Measurements from ENCODE around the gene CDHR1.
A peak's percentile ranks its signal among the peaks of the same experiment; 100 is the strongest.

CDHR1 gene

GRCh38 chr10:84233940-84234339 lies 39.6 kb downstream of the CDHR1 start:
- no peak for DNase-seq (ENCODE audit: low spot score)

GRCh38 chr10:84234479-84234878 lies 40.1 kb downstream of the CDHR1 start:
- no peak for DNase-seq (ENCODE audit: low spot score)

DNA sequence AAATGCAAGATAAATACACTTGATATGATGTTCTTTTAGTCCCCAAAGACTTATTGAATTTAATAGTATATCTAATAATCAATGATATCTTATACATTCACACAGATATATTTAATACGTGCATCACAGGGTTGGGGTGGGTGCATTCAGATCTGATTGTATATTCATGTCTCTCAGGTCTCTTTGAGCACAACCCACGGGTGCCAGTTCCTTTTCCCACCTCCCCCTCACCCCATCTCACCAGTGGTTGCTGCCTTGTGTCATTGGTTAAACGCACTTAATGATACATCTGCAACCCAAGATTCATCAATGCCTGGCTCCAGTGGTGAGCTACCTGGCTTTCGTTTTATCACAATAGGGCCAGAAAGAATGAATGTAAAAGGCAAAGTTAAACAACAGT lies 40.8 kb downstream of the CDHR1 start:
- no peak for DNase-seq (ENCODE audit: low spot score)

- no peak for DNase-seq (ENCODE audit: low spot score)
Observed at GRCh38 chr10:84236807-84237198, 42.5 kb downstream of the CDHR1 start.

DNA sequence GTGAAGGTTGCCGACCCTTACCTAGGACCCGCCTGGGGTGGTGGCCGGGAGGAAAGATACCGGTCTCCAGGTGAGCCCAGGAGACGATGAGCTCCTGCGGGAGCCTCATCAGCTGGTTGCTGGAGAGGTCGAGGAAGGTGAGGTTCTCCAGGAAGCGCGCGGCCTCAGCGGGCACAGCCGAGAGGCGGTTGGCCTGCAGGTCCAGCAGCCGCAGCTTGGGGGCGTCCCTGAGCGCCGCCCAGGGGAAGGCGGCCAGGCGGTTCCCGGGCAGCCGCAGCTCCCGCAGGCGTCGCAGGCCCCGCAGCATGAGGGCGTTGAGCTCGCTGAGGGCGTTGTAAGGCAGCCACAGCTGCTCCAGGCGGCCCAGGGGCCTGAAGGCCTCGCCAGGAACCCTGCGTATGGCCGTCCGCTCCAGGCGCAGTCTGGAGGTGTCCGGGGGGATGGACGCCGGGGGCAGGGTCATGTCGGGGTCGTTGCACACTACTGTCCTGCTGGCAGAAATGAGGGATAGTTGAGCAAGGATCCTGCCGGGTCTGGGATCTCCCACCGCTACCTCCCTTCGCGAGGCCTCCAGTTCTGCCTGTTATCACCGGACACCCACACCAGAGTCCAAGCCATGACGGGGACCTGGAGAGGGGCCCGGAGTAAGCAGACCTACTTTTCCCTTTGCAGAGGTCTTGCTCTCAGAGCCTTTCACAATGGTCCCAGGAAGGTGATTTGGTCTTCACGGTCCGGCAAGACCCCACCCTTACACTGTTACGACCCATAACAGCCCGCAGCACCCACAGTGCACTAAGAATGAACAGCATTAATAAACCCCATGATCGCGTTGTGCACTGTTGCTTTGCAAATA lies 43.1 kb downstream of the CDHR1 start:
- no peak for DNase-seq (ENCODE audit: low spot score)

- DNase-seq (ENCODE audit: low spot score): no peak
Observed at GRCh38 chr10:84238909-84239308, 44.6 kb downstream of the CDHR1 start.

GRCh38 chr10:84241185-84241790 lies 47.0 kb downstream of the CDHR1 start, which contains the start of gene LRIT1:
LRIT1 (minus strand) TSS chr10:84241546; CDS start chr10:84241439, 107 bp downstream.
- DNase-seq (ENCODE audit: low spot score): no peak

GRCh38 chr10:84243759-84244158 lies 49.4 kb downstream of the CDHR1 start:
- no peak for DNase-seq (ENCODE audit: low spot score)

- no peak for DNase-seq (ENCODE audit: low spot score)
Observed at GRCh38 chr10:84244651-84245270, 50.4 kb downstream of the CDHR1 start, which contains the start of gene RGR. RGR (plus strand) TSS chr10:84245053; CDS start chr10:84245091, 38 bp downstream.

DNA sequence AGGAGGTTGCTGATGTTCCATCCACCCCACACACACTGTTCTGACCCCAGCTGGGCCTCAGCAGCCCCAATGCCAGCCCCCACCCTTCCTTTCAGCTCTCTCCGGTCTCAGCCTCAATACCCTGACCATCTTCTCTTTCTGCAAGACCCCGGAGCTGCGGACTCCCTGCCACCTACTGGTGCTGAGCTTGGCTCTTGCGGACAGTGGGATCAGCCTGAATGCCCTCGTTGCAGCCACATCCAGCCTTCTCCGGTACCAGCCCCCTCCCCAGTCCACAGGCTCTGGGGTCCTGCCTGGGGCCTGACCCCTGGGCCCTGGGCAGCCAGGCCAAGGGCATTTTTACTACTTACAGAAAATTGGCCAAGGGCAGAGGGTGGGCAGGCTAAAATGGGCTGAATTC lies 53.2 kb downstream of the CDHR1 start:
- DNase-seq (ENCODE audit: low spot score): no peak

GRCh38 chr10:84248794-84249193 lies 54.5 kb downstream of the CDHR1 start:
- no peak for DNase-seq (ENCODE audit: low spot score)

GRCh38 chr10:84254552-84255478 lies 60.5 kb downstream of the CDHR1 start:
- DNase-seq (ENCODE audit: low spot score): no peak

- DNase-seq (ENCODE audit: low spot score): peak; percentile 10
Observed at GRCh38 chr10:84256510-84257342, 62.4 kb downstream of the CDHR1 start.

- no peak for DNase-seq (ENCODE audit: low spot score)
Observed at GRCh38 chr10:84257343-84258020, 63.1 kb downstream of the CDHR1 start.

DNA sequence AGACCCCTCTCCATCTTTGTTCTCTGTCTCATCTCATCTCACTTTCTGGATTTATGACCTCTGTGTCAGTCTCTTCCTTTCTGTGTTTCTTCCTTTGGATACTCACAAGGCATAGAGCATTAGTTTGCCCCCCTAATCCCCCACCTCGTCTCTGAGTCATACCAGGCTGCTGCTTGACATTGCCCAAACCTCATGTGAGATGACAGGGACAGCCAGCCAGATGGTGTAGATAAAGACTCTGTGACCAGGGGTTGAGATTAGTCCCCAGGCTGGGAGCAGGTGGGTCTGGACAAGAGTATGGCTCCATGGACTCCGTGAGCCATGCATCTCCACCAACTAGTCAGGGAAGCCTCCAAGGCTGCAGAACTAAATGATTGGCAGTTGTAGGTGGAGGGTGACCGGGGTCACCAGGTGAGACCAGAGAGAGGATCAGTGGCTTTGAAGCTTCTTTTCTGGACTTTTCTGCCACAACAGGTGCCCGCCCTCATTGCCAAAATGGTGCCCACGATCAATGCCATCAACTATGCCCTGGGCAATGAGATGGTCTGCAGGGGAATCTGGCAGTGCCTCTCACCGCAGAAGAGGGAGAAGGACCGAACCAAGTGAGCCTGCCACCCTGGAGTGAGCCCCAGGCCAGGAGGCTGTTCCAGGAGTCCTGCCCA lies 63.8 kb downstream of the CDHR1 start:
- DNase-seq (ENCODE audit: low spot score): no peak

DNA sequence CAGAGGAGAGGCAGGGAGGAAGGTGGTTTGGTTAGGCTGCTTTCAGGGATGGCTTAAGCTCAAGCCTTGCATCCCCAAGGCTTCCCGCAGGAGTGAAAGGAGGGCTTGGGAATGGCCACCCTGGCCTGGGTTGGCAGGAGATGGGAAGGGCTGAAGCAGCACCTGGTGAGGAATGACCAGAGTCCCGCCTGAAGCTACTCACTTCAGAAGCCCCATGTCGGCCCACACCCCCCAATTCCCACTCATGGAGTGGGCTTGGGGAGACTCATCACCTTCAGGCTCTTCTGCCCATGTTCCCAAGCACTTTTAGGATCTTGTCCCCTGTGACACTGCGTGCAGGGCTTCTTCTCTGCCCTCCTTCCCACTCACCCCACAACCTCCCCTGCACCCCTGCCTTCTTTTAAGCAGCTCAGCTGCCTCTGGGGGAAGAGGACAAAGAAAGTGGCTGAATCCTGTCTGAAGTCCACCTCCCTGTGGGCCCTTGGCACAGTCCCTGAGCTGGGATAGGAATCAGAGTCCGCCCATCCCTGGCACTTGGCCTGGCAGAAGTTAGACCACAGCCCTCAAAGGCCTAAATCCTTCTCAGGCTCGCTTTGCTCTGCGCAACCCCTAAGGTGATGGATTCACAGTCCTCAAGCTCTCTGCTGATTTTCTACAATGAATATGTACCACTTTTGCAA lies 67.0 kb downstream of the CDHR1 start:
- no peak for DNase-seq (ENCODE audit: low spot score)

GRCh38 chr10:84262190-84262956 lies 68.0 kb downstream of the CDHR1 start:
- DNase-seq (ENCODE audit: low spot score): no peak

- no peak for DNase-seq (ENCODE audit: low spot score)
Observed at GRCh38 chr10:84263716-84264115, 69.4 kb downstream of the CDHR1 start.
